ENCODE data around the gene SH3TC1.

DNA sequence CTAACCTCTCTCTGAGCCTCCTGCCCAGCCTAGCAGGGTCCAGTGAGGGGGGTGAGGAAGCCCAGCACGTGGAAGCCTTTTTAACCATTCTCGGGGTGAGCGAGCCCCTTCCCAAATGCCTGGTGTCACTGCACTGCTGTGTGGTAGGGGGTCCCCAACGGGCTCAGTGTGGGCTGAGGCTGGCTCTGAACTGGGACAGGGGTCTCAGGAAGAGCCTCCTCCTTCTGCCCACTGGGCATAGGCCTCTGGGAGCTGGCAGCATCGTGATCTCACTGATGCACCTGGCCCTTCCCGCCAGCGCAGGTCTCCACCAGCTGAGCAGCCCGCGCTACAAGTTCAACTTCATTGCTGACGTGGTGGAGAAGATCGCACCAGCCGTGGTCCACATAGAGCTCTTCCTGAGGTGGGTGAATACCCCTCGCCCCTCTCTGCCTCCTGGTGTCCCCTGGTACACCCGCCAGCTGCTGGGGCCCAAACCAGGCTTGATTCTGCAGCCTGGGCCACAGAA lies 83.1 kb downstream of the SH3TC1 start:
- TF ChIP-seq, protein P1, sequence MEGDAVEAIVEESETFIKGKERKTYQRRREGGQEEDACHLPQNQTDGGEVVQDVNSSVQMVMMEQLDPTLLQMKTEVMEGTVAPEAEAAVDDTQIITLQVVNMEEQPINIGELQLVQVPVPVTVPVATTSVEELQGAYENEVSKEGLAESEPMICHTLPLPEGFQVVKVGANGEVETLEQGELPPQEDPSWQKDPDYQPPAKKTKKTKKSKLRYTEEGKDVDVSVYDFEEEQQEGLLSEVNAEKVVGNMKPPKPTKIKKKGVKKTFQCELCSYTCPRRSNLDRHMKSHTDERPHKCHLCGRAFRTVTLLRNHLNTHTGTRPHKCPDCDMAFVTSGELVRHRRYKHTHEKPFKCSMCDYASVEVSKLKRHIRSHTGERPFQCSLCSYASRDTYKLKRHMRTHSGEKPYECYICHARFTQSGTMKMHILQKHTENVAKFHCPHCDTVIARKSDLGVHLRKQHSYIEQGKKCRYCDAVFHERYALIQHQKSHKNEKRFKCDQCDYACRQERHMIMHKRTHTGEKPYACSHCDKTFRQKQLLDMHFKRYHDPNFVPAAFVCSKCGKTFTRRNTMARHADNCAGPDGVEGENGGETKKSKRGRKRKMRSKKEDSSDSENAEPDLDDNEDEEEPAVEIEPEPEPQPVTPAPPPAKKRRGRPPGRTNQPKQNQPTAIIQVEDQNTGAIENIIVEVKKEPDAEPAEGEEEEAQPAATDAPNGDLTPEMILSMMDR (IDR thresholded peaks at IDR 0.05; ENCODE audit: control extremely low read depth in 1 of 3, insufficient read depth in 1 of 3, low read depth in 1 of 3, low read length in 3 of 3) = no peak
- no peak for TF ChIP-seq RFX5 (IDR thresholded peaks at IDR 0.05; ENCODE audit: borderline replicate concordance, low read depth, low read length)
